Measurements from ENCODE around the gene HAGHL.

The HAGHL gene, protein sequence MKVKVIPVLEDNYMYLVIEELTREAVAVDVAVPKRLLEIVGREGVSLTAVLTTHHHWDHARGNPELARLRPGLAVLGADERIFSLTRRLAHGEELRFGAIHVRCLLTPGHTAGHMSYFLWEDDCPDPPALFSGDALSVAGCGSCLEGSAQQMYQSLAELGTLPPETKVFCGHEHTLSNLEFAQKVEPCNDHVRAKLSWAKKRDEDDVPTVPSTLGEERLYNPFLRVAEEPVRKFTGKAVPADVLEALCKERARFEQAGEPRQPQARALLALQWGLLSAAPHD

DNA sequence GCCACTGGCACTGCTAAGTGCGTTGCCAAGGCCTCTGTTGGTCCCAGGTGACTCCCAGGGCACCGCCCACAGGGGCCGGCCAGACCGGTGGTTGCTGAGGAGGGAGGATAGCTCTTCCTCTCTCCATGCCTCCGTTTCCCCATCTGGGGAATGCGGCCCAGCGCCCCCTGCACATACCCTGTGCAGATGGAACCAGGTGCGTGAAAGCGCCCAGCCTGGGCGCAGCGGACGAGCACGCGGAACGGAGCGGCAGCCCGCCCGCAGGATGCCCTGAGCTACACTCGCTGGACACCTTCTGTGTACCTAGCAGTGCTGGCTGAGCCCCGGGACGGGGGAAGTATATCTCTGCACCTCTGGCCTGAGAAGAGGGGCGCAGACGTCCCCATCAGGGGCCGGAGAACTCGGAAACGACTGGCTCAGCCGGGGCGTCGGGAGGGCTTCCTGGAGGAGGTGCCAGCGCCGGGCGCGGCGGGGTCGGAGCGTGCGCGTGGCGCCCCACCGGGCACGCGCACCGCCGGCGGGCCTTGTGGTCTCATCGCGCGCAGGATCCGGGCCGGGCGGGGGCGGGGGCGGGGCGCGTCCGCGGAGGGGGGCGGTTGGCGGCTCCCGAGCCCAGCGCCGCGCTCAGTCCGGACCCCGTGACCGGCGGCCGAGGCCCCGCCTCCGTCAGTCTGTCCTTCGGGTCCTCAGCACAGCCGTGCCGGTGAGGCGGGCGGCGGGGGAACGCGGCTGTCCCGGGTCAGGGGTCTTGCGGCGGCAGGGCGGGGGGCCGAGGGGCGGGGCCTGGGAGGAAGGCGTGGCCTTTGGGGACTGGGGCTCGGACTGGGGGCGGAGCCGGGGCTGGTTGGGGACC, at the start of gene HAGHL, which contains the start of gene CCDC78:
Gene HAGHL (plus strand): TSS at position 669 of the 853 bp plus-strand sequence. CDS start 404 bp downstream, outside the sequence.
Gene CCDC78 (minus strand): TSS at position 6 of the 853 bp plus-strand sequence. CDS start 76 bp downstream, outside the sequence.
- peak; percentile 26 to 90 for DNase-seq

DNA sequence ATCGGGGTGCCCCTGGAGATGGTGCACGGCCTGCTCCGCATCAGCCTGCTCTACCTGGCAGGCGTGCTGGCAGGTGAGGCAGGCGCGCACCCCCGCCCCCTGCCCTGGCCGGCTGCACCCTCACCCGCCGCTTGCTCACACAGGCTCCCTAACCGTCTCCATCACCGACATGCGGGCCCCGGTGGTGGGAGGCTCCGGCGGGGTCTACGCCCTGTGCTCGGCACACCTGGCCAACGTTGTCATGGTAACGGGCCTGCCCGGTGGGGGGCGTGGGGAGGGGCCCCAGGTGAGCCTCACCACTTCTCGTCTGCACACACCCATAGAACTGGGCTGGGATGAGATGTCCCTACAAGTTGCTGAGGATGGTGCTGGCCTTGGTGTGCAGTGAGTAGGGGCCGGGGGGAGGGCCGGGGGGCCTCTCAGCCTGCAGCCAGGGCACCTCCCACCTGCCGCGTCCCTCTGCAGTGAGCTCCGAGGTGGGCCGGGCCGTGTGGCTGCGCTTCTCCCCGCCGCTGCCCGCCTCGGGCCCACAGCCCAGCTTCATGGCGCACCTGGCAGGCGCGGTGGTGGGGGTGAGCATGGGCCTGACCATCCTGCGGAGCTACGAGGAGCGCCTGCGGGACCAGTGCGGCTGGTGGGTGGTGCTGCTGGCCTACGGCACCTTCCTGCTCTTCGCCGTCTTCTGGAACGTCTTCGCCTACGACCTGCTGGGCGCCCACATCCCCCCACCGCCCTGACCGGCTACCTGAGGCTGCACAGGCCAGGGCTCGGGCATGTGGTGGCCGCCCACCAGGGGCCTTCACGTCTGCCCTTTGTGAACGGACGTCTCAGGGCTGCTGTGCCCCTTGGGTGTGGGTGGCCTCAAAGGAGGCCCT, 49.4 kb upstream of the HAGHL start:
- peak; percentile 65 to 88 for DNase-seq

DNA sequence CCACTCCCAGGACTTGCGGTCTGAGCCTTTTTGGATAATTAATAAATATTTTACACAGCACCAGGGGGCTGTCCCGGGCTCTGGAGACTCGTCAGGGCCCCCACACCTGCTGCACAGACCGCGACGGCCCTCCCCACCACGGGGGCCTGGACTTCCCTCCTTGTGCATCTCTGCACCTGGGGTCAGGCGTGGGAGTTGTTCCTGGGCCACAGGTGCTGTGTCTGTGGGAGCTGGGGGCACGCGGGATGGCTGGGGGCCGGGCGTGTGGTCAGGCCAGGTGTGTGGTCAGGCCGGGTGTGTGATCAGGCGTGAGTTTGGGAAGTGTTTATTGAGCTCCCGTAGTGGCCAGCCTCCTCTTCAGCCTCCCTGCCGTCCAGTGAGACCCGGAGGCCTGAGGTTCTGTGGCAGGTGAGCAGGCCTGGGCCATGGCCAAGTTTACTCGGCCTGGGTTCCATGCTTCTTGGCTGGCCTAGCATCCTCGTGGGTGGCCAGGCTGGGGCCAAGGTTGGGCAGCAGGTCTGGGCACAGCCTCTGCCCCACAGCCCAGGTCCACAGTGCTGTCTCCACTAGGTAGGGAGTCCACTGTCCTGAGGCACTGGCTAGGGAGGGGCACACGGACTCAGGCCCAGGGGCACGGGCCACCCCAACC, 48.6 kb upstream of the HAGHL start:
- DNase-seq, result no peak

DNA sequence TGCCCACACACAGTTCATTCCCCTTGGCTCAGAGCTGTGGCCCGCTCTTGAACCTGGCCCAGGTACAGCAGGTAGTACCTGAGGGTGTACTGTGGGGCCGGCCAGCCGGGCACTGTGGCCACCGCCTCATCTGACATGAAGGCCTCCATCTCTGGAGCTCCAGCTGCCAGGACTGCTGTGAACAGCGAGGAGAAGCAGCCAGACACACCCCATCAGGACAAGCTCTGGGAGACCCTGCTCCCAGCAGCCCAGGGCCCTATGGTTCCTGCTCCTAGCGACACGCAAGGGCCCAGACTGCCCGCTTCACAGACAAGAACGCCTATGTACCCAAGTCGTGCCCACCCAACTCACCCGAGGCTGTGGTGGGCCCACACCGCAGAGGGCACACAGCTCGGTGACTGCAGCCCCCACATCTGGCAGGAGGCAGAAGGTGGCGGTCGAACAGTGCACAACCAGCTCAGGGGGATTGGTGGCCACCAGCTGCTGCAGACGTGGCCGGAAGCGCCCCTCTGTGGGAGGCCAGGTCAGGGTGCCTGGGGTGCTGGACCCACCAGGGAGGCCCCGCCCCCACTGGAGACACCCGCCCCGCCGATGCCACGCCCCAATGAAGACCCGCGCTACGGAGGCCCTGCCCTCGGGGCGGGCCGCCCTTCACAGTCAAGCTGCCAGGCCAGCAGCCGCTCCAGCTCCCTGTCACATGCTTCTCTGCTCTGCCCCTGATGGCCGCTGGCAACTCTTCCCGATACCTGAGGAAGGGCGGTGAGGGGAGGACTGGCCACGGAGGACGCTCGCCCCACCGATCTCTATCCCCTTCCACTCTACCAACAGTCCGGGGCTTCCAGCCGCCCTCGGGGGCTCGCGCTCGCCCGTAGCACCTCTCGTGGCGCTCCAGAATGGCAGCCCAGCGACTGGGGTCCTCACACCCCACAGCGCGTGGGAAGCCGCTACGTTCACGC, 47.8 kb upstream of the HAGHL start:
- DNase-seq, result peak; percentile 50 to 83

DNA sequence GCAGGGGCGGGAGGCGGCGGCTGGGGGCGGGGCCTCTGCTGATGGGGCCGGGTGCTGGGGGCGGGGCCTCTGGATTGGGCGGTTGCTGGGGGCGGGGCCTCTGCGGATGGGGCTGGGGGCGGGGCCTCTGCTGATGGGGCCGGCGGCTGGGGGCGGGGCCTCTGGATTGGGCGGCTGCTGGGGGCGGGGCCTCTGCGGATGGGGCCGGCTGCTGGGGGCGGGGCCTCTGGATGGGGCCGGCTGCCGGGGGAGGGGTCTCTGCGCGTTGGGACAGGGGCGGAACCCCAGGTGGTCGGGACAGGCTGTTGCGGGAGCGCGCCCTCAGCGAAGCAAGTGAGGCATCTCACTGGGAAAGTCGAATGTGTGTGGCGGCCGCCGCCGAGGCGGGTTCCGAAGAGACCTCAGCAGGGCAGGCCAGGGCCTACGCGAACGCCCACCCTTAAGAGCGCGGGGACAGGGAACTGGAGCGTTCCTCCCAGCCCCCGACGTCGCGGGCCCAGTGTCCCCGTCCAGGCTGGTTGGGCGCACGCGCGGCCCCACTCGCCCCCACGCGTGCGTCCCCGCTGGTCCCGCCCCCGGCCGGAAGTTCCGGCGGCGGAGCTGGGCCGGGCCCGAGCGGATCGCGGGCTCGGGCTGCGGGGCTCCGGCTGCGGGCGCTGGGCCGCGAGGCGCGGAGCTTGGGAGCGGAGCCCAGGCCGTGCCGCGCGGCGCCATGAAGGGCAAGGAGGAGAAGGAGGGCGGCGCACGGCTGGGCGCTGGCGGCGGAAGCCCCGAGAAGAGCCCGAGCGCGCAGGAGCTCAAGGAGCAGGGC, 46.9 kb upstream of the HAGHL start, which contains the start of gene STUB1:
Gene STUB1 (plus strand): TSS at position 597 of the 811 bp plus-strand sequence. CDS start 116 bp downstream, at position 713.
- DNase-seq, result peak in 1 of 2 experiments; percentile 89

DNA sequence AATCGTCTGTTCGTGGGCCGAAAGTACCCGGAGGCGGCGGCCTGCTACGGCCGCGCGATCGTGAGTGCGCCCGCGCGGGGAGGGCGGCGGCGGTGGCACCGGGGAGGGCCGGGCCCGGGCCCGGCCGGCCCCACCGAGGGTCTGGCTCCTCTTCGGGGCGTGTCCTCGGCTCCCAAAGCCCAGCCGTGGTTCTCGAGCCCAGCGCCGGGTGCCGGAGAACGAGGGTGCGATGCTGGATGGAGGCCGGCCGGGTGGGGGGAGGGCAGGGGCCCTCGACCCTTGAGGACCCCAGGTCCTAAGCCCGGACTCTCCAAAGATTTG, 46.3 kb upstream of the HAGHL start:
- DNase-seq, result no peak

DNA sequence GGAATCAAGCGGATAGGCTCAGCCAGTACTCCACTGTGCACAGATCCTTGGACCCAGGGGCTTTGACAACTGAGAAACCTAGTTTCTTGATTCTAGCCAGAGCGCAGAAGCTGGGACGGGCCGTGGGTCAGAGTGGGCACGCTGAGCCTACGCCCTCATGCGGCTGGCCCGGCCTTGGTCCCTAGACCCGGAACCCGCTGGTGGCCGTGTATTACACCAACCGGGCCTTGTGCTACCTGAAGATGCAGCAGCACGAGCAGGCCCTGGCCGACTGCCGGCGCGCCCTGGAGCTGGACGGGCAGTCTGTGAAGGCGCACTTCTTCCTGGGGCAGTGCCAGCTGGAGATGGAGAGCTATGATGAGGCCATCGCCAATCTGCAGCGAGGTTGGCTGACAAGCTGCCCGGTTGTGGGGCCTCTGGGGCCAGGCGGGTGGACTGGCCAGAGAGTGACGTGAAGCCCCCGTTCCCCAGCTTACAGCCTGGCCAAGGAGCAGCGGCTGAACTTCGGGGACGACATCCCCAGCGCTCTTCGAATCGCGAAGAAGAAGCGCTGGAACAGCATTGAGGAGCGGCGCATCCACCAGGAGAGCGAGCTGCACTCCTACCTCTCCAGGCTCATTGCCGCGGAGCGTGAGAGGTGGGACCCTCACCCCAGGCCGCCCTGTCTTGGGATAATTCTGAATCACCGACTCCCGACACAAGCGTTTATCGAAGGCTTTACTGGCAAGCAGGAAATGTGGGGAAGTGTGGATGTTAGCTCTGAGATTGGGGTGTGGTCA, 45.8 kb upstream of the HAGHL start:
- peak in 1 of 2 experiments; percentile 46 for DNase-seq

DNA sequence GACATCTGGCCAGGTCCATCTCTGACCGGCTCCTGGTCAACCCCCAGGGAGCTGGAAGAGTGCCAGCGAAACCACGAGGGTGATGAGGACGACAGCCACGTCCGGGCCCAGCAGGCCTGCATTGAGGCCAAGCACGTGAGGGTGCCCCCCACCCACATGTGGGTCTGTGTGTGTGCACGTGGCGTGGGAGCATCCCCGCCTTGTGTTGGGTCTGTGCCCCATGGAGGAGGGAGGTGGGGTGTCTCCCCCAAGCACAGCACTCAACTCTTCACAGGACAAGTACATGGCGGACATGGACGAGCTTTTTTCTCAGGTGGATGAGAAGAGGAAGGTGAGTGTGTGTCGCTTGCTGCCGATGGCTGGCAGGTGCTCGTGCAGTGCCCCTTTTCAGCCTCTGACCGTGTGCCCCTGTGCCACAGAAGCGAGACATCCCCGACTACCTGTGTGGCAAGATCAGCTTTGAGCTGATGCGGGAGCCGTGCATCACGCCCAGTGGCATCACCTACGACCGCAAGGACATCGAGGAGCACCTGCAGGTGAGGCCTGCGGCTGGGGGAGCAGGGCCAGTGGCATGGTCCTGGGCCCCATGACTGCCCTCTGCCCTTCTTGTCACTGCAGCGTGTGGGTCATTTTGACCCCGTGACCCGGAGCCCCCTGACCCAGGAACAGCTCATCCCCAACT, 45.0 kb upstream of the HAGHL start:
- DNase-seq, result no peak

DNA sequence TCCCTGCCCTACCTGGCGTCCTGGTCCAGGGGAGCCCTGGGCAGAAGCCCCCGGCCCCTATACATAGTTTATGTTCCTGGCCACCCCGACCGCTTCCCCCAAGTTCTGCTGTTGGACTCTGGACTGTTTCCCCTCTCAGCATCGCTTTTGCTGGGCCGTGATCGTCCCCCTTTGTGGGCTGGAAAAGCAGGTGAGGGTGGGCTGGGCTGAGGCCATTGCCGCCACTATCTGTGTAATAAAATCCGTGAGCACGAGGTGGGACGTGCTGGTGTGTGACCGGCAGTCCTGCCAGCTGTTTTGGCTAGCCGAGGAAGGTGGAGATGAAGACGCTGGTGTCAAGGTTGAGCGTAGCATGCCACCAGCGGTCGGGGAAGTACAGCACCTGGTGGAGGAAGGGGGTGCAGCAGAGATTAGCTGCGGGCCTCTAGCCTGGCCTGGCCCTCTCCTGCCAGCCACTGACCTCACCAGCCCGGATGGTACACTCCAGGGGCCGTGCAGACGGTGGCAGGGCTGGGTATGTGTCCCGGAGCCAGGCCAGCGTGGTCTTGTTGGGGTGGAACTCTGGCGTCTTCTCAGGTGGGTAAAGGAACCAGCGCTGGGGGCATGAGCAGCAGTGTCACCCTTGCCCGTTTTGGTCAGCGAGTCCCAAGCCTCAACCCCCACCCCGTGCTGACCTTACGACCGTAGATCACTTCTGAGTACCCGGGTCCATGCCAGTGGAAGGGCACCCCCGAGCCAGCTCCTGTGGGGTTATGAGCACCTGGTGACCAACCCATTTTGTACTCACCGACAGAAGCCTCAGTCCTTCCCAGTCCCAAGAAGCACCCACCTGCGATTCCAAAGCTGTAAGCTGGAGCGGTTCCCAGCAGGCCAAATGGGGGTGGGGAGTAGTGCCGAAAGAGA, 44.2 kb upstream of the HAGHL start:
- DNase-seq, result no peak

DNA sequence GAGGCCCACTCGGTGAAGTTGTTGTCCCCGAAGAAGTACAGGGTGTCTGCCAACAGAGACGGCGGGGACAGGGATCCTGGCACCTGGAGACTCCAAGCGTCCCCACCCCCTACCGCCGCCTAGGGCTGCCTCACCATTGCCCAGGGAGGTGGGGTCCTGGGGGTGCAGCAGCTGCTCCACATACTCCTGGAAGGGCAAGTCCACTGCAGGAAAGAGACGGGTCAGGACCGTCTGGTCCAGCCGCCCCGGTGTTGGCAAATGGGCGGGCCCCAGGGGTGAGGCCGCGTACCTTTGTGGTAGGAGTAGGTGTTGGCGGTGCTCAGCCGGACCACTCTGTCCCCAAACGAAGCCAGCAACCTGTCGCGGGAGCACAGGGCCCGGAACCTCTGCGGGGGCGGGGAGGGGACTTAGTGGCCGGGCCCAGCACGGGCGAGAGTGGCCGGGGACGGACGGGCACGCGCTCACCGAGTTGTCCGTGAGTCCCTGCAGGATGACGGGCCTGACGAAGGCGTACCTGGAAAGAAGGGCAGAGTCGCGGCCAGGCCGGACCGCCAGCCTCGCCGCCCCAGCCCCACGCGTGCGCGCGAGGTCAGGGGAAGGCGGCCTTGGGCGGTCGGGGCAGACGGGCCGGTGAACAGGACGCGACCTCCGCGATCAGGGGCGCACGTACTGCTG, 43.4 kb upstream of the HAGHL start:
- DNase-seq, result peak in 1 of 2 experiments; percentile 51

DNA sequence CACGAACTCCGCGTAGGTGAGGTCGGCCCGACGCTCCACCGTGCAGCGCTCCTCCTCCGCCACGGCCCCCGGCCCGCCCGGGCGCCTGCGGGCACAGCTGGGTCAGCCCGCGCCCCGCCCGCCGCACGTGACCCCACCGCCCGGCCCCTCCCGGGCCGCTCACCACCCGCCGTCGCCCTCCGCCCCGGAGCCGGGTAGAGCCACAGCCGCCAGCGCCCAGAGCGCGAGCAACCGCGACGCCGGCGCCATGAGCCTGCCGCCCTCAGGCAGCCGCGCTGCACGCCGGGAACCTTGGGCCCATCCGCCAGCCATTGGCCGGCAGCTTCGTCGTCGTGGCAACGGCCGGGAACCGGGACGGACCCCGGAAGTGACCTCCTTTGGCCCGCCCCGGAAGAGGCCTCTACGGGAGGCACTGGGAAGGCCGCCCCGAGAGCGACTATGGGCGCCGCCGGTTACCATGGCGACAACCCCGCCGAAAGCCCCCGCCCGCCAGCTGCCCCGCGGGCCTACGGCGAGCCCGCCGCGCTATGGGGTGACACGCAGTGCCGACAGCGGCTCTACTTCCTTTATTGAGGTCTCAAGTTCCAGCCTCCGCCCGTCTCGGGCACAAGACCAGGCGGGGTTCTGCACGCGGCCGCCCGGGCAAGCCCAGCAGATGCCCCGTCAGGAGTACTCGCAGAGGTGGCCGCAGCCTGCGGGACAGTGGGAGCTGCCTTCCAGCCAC, 42.7 kb upstream of the HAGHL start, which contains the start of gene JMJD8:
Gene JMJD8 (minus strand): TSS at position 264 of the 724 bp plus-strand sequence. CDS start 15 bp downstream, at position 249.
- peak; percentile 84 to 96 for DNase-seq

DNA sequence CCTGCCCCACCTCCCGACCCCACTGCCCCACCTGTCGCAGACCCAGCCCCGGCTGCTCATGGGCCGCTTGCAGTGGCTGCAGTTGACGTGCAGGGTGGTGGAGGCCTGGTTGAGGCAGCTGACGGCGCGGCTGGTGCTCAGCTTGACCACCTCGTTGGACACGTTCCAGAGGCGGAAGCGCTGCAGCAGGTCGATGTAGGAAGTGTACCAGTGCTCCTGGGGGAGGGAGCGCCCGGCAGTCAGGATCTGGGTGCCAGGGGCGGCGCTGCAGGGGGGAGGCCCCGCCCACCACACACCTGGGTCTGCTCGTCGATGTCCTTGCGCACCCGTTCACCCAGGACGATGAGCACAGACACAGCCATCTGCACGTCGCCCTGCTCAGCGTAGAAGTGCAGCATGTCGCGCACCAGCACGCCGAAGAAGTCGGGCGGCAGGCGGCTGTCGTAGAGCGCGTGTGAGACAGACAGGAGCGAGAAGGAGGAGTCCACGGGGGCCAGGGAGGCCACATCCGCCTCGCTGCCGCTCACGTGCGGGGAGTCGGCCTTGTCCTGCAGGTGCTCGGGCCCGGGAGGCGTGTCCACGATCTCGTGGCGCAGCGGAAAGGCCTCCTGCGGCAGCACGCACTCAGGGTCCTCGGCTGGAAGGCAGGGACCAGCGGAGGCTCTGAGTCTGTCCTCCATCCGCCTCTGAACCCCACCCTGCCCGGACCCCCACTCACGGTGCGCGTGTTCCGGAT, 41.8 kb upstream of the HAGHL start:
- peak in 1 of 2 experiments; percentile 77 for DNase-seq

DNA sequence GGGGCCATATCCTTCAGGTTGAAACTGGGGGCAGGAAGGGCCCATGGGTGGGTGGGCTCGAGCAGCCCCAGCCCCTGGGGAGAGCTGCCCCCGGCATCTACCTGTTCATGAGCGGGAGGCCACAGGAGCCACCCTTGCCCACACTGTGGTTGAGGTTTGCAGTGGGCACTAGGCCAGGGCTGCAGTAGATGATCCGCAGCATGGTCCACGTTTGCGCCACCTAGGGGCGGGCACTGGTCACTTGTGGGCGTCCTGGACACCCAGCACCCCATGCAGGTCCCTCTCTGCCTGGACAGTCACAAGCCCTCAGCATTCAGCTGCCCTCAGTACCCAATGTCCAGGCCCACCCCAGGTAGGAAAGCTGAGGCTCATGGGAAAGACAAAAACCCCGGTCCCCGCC, 40.9 kb upstream of the HAGHL start:
- DNase-seq, result peak in 1 of 2 experiments; percentile 55

DNA sequence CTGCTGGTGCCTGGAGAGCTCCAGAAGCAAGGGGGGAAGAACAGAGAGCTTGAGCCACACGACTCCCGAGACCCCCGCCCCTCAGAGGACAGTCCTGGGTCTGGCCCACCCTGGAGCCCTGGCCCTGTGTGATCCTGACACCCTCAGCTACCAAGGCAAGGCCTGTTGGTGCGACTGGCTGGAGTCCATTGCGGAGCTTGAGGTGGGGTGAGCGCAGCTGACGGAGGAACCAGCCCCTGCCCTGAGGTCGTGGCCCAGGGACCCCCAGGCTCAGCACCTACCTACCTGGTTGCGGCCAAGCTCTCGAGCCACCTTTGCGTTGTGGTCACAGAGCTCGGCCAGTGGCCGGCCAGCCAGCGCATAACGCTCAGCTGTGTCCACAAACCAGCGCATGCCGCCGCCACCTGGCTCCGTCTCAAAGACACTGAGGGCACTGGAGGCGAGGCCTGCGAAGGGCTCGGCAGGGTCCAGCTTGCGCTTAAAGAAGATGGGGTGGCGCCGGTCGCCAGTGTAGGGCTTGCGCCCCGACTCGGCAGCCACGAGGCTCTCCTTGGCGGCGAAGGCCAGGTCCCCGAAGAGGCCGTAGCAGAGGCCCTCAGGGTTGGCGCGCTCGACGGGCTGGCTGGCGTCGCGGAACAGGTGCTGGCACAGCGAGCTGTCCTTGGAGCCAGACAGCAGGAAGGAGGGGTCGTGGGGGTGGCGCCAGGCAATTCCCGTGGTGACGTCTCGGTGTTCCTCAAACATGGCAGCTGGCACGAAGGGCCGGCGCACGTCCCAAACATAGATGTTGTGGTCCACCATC, 40.2 kb upstream of the HAGHL start:
- no peak for DNase-seq

DNA sequence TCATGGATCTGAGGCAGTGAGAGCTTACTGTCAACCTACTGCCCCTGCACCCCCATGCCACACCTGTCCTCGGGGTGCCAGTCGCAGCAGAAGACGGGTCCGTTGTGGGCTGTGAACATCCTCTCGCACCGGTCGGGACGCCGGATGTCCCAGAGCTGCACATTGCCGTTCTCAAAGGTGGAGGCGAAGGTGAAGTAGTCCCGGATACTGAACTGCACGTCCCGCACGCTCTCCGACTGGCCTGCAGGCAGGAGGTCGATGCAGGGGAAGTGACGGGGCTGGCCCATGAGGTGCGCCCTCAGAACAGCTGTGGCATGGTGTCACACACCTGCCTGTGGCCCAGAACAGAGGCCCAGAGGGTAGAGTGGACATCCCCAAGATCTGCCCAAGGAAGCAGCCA, 39.4 kb upstream of the HAGHL start:
- no peak for DNase-seq
